ENCODE results near the gene STEAP3. TPM values are rescaled to one million over a fixed set of nuclear protein-coding genes. Genes with fewer than 3 reads are reported as not detected.

Gene STEAP3
- total RNA-seq, 1 experiment from 2014 or later = 32.3 TPM

GRCh38 chr2:119288576-119288975, 64.9 kb downstream of the STEAP3 start:
- intact Hi-C loops (cut with micrococcal nuclease) = no loop called here
- no peaks in the 10 kb centered on the region for H3K79me2 ChIP-seq (ENCODE audit: insufficient read depth, low read length)
- ChIA-PET RAD21 (ENCODE audit: low non-redundant PET in 1 of 2, low total read pairs in 2 of 2, uncharacterized antibody in 2 of 2, unreplicated experiment in 2 of 2) (no interaction called here), POLR2A (no interaction called here), CTCF (no interaction called here)
- BruUV-seq (replicated peaks) = no TSS peak
- H3K9ac ChIP-seq (ENCODE audit: low read length) = no peak overlapping the region
- no peaks in the 10 kb centered on the region for H4K20me1 ChIP-seq (ENCODE audit: insufficient read depth)
- no peak overlapping the region for H2AFZ ChIP-seq (ENCODE audit: low read depth, low read length, poor library complexity, severe bottlenecking)
- H3K4me2 ChIP-seq (ENCODE audit: low read length) = no peak overlapping the region
- no peak overlapping the region for H3K4me3 ChIP-seq (replicated peaks in 1 of 2; ENCODE audit: low read depth in 1 of 2, low read length in 2 of 2)
- no peak overlapping the region for H3K27ac ChIP-seq (ENCODE audit: low read depth, low read length)
- no peaks in the 10 kb centered on the region for H3K9me3 ChIP-seq (ENCODE audit: control insufficient read depth in 1 of 2, insufficient read depth in 1 of 2, low read depth in 1 of 2, low read length in 2 of 2)
- H3K36me3 ChIP-seq (ENCODE audit: control insufficient read depth in 1 of 2, insufficient read depth in 2 of 2, low read length in 2 of 2) = no peaks in the 10 kb centered on the region
- ATAC-seq (no peak), DNase-seq (ENCODE audit: low read depth, low spot score) (no peak)
- H3K9me2 ChIP-seq (ENCODE audit: insufficient read depth) = no peaks in the 10 kb centered on the region
- no peak for TF ChIP-seq EZH2 (IDR thresholded peaks at IDR 0.05)
- no peak for TF ChIP-seq CBX3 (IDR thresholded peaks at IDR 0.05; ENCODE audit: low read depth)
- TF ChIP-seq EZH2phosphoT487 (IDR thresholded peaks at IDR 0.05; ENCODE audit: borderline replicate concordance) = no peak
- TF ChIP-seq ZFX (IDR thresholded peaks at IDR 0.05) = no peak
- TF ChIP-seq ZBTB33 (IDR thresholded peaks at IDR 0.05; ENCODE audit: extremely low read depth, insufficient replicate concordance, low read length) = no peak
- no peak for TF ChIP-seq POLR2AphosphoS5 (IDR thresholded peaks at IDR 0.05; ENCODE audit: low read depth, low read length)
- TF ChIP-seq FOSL1 (IDR thresholded peaks at IDR 0.05; ENCODE audit: low read depth) = no peak
- no peak for TF ChIP-seq RAD21 (IDR thresholded peaks at IDR 0.05; ENCODE audit: low read depth)
- TF ChIP-seq YY1 (IDR thresholded peaks at IDR 0.05; ENCODE audit: extremely low read depth, insufficient replicate concordance, low read depth, low read length) = no peak
- no peak for TF ChIP-seq SRF (IDR thresholded peaks at IDR 0.05; ENCODE audit: low read depth)
- no peak for TF ChIP-seq ELF1 (IDR thresholded peaks at IDR 0.05; ENCODE audit: borderline replicate concordance, low read depth)
- no peak for TF ChIP-seq TCF7L2 (IDR thresholded peaks at IDR 0.05; ENCODE audit: borderline replicate concordance, extremely low read depth, insufficient read depth, insufficient read length)
- TF ChIP-seq, protein P1, sequence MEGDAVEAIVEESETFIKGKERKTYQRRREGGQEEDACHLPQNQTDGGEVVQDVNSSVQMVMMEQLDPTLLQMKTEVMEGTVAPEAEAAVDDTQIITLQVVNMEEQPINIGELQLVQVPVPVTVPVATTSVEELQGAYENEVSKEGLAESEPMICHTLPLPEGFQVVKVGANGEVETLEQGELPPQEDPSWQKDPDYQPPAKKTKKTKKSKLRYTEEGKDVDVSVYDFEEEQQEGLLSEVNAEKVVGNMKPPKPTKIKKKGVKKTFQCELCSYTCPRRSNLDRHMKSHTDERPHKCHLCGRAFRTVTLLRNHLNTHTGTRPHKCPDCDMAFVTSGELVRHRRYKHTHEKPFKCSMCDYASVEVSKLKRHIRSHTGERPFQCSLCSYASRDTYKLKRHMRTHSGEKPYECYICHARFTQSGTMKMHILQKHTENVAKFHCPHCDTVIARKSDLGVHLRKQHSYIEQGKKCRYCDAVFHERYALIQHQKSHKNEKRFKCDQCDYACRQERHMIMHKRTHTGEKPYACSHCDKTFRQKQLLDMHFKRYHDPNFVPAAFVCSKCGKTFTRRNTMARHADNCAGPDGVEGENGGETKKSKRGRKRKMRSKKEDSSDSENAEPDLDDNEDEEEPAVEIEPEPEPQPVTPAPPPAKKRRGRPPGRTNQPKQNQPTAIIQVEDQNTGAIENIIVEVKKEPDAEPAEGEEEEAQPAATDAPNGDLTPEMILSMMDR (IDR thresholded peaks at IDR 0.05 in 2 of 3, conservative IDR thresholded peaks at IDR 0.05 in 1 of 3; ENCODE audit: borderline replicate concordance in 1 of 3, insufficient read depth in 1 of 3, low read depth in 2 of 3, low read length in 2 of 3) = no peak
- TF ChIP-seq ZNF274 (IDR thresholded peaks at IDR 0.05; ENCODE audit: low read depth, low read length) = no peak
- H3K27me3 ChIP-seq (ENCODE audit: insufficient read depth, low read length) = no peaks in the 10 kb centered on the region
- peaks cover 0 to 9% of the 10 kb centered on the region in 2 experiments; a peak in 1 of 4 replicates for H3K4me1 ChIP-seq (ENCODE audit: control insufficient read depth in 1 of 2, insufficient read depth in 2 of 2, low read length in 2 of 2)

Data from HCT116 (cell line).